Activated CD8-positive, alpha-beta memory T cell treated with anti-CD3 and anti-CD28 coated beads for 36 hours (primary cell): ENCODE measurements around the gene SMPD3. TPM values are rescaled to one million over a fixed set of nuclear protein-coding genes. Genes with fewer than 3 reads are reported as not detected.
"Not testable (repeated sequence)": the region's sequence is repeated elsewhere in the genome, so short reads cannot be mapped to it uniquely, and the experiment has no call there.

Experiments
- CTCF ChIA-PET: fragments of 350-600 bp; sonication (Branson Sonifier 250); formaldehyde crosslinking; loops from one replicate; lab custom pipeline; 2021; ENCODE audit warnings: antibody characterized with exemption; lab: Charles Lee
- POLR2A ChIA-PET: fragments of 350-600 bp; sonication (Branson Sonifier 250); formaldehyde crosslinking; loops from one replicate; lab custom pipeline; 2021; ENCODE audit warnings: antibody characterized with exemption; lab: Charles Lee
- total RNA-seq, 2 experiments: library from RNA; stranded (reverse); gene quantifications; one replicate each; pipeline ENCODE4 v1.2.3, GENCODE V29; 2021

SMPD3 gene
- total RNA-seq = under 1 TPM; 0.19 TPM

DNA sequence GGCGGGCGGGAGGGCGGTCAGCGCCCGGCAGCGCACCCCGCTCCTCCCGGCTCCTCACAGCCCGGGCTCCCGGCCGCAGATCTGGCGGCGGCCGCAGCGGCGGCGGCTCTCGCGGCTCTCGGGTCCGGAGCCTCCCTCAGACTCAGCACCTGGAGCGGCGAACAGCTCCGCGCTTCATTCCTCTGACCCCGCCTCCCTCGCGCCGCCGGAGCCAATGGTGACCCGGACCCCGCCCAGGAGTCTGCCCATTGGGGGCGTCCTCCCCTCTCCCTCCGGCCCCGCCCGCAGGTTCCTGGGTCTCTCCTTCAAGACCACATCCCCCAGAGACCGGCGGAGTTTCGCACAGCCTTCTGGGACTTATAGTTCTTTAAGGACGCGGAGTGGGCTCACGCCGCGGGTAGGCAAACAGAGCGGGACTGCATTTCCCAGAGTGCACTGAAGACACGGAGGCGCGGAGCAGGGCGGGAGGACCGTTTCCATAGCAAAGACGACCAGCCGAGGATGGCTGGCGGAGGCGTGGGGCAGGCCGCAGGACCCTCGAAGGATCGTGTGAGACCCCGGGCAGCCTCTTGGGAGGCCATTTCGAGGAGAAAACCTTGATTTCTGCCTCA is at the start of gene SMPD3:
Gene SMPD3, minus strand, starts transcription at position 149 of the 611 bp plus-strand sequence. CDS start 76,327 bp downstream, outside the sequence.
- POLR2A ChIA-PET = interaction anchor here (0.5 to 1.0 kb wide), 2 partner anchors 30 to 204 kb away, joined by 4 to 6 read pairs; no protein-coding TSS in a partner anchor
- CTCF ChIA-PET = no interaction called here

DNA sequence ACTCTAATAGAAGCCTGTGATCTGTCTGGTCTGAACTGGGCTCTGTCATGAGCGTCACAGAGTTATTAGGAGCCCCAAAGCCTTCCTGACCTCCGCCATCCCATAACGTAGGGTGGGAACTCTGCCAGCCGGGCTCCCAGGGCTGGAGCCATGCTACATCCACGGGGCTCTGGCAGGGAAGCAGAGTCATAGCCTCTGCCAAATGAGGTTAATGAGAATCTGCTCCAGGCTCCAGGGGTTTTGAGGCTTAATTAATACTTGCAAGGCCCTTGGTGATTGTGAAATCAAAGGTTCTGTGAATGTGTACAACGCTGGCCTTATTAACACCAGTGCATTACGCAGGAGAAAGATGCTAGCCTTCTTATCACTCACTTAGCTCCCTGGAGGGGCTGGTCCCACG is 48.4 kb upstream of the SMPD3 start:
- ChIA-PET CTCF (no interaction called here), POLR2A (no interaction called here)

DNA sequence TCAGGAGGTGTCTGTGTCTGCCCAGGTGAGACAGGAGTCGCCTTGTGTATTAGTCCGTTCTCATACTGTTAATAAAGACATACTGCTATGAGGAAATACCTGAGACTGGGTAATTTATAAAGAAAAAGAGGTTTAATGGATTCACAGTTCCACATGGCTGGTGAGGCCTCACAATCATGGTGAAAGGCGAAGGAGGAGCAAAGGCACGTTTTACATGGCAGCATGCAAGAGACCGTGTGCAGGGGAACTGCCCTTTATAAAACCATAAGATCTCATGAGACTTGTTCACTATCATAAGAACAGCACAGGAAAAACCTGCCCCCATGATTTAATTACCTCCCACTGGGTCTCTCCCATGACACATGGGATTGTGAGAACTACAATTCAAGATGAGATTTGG is 46.0 kb upstream of the SMPD3 start:
- POLR2A ChIA-PET, CTCF ChIA-PET: not testable (repeated sequence)

DNA sequence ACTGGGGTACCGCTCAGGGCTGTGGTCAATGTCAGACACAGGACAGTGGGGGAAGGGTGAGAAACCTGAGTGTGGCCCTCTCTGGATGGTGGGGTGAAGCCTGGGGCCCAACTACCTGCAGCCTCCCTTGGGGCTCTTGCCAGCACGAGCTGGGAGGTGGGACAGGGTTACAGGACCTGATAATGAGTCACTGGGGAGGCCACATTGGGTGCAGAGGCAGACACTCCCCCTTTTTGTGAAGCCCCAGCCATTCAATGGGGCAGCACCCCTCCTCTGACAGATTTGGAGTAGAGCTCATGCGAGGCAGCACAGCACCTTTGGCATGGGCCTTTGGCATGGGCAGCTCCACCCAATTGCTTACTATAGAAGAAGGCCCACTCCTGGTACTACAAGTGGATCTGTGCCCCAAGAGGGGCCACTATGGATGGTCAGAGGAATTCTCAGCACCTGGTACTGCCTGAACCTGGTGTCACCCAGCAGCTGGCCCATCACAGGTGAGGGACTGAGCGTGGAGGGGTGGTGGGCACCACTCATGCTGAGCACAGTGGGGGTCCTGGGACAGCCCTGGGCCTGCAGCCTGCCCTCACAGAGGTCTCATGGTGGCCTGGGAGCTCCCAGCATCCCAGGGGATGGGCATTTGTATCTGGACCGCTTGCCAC is 45.2 kb upstream of the SMPD3 start:
- ChIA-PET CTCF (no interaction called here), POLR2A (no interaction called here)

DNA sequence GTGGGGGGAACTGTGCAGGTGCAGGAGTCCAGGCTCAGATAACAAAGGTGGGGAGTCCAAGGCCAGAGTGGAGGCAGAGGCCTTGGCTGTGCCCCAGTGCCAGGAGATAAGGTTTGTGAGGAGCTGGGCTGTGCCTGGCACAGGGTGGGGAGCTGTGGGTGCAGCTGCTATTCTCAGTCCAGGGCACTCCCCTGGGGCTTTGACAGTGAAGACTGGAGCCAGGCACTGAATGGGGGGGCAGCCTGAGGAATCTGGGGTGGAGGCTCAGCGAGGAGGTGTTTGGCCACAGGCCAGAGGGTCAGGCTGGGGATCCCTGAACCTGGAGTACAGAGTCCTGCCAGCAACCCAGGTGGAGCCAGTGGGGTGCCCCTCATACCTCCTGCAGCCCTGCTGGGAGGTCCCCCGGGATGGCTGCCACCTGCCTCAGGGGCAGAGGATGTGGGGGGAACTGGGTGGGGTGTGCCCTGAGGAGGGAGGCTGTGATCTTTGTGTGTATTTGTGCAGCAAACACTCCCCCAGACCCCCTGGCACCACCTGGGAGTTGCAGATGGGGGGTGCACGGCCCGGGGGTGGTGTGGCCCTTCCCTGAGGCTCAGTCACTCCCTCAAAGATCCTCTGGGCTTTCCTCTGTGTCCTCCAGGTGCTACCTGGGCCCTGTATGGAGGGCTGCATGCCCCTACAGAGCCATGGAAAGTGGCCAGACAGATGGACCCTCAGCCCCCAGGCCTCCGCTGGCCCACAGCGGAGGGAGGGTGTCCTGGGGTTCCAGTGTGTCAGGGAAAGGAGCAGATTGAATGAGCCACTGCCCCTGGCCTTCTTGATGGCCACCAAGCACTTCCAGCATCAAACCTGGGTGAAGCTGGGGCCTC is 44.5 kb upstream of the SMPD3 start:
- ChIA-PET POLR2A (no interaction called here), CTCF (no interaction called here)

DNA sequence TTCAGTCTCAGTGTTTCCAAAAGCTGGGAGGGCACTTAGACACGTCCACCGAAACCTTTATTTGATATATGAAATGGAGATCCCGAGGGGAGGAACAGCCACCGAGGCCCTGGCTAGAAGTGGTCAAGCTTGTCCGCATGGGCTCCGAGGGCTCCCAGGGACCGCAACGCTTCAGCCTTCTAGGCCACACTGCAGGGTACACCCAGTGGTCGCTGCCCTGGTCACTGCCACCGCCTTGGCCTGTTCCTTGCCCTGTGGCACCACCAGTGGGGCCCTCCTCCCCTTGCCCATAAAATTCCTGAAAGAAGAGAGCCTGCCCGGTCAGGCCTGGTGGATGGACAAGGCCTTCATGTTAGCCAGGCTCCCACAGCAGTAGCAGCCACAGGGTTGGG is 43.8 kb upstream of the SMPD3 start:
- ChIA-PET CTCF (no interaction called here), POLR2A (no interaction called here)

DNA sequence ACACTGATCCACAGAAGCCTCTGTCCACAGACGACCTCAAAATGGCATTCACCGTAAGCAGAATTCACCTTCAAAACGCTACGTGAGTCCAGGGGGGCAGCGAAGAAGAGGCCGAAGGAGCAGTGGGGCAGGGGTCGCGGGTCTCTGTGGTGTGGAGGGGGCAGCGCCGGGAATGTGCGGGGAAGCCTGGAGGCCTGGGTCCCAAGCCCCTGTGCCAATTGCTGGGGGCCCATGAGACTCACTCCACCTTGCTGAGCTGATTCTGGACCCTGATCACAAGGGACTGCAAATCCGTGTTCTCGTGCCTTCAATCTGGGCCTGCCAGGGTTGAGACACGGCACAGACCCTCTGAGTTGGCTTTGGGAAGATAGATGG is 43.3 kb upstream of the SMPD3 start:
- ChIA-PET POLR2A (no interaction called here), CTCF (no interaction called here)

DNA sequence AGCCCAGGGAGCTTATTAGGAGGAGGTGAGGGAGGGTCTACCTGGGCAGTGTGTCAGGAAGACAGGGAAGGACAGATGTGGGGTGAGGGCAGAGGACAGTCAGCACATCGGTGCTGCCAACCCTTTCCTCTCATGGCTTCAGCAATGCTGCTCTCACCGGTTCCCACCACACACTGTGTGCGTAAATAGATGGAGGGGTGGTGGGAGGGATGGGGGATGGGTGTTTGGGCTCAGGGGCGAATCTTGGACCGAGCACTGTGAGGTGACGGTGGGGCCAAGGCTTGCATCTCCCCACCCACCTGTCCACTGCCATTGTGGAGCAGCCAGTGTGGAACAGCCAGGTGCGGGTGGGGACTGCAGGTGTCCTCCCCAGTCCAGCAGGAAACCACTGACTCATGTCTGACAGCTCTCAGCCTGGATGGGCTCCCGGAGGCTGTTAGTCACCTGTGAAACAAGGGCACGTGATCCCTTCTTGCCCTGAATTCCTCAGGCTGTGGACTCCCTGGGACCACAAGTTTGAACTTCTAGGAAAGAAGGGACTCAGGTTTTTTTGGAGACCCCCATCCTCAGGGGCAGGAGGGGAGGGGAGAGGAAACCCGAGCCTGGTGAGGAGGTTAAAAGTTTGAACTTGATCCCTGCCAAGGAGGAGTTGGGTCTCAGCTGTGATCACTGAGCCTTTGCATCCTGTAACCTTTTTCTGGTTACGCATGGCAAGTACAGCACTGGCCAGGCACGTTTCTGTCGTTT is 42.7 kb upstream of the SMPD3 start:
- ChIA-PET POLR2A (no interaction called here), CTCF (no interaction called here)

DNA sequence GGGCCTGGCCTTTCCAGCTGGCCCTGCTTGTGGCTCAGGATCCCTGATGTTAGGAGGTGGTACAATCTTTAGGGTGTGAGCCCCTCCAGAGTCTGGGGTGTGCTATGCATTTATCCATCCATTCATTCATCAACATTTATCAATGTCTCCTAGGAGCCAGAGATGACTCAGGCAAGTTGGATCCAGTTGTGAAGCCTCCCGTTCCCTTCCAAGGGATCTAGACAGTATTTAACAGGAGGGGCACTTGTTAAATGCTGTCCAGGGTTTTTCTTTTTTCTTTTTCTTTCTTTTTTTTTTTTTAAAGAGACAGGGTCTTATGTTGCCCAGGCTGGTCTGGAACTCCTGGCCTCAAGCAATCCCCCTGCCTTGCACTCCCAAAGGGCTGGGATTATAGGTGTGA is 42.0 kb upstream of the SMPD3 start:
- ChIA-PET POLR2A (no interaction called here), CTCF (no interaction called here)

DNA sequence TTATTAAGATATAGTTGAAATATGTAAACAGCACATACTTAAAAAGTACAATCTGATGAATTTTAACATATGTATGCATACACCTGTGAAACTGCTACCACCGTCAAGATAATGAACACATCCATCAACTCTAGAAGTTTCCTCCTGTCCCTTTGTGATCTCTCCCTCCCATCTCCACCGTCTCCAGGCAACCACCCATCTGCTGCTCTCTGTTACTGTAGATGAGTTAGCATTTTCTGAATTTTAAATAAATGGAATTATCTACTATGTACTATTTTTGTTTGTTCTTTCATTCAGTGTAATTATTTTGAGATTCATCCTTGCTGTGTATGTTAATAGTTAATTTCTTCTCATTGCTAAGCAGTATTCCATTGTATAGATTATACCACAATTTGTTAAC is 40.2 kb upstream of the SMPD3 start:
- POLR2A ChIA-PET = no interaction called here

DNA sequence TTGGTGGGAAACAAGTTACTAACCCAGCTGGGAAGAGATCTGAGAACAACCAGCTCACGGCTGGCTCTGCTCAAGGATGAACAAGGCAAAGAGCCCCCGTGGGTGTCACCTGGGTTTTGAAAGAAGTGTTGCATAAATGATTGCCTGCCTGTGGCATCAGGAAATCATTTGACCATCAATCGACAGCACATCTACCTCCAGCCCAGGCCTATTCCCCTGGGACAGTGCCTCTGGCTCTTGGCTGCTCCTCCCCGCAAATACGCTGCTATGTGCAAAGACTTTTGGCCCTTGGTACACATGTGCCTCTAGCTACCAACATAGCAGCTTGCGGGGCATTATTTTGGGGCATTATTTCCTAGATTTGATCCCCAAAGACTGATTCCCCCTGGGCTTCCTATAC is 39.4 kb upstream of the SMPD3 start:
- POLR2A ChIA-PET = no interaction called here
- CTCF ChIA-PET = interaction anchor here (0.8 kb wide), 1 partner anchor 91 kb away, joined by 3 read pairs; no protein-coding TSS in a partner anchor

More for the DNA sequence above, 40.2 kb upstream of the SMPD3 start:
- CTCF ChIA-PET = no interaction called here

DNA sequence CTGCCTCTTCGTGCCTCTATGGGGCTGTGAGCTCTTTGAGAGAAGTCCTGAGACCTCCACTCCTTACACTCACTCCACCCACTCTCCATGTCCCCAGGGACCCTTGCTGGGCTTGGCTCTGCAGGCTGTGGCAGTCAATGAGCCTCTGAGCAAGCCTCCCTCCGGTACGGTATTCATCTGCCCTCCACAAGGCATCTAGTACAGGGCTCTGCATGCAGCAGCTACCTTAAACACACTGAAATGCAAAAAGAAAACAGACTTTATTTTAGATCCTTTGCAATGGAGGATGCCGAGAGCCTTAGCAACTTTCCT is 38.9 kb upstream of the SMPD3 start:
- ChIA-PET CTCF (interaction anchor here (0.8 to 1.3 kb wide), 2 partner anchors 23 to 90 kb away, joined by 3 read pairs; no protein-coding TSS in a partner anchor), POLR2A (no interaction called here)

DNA sequence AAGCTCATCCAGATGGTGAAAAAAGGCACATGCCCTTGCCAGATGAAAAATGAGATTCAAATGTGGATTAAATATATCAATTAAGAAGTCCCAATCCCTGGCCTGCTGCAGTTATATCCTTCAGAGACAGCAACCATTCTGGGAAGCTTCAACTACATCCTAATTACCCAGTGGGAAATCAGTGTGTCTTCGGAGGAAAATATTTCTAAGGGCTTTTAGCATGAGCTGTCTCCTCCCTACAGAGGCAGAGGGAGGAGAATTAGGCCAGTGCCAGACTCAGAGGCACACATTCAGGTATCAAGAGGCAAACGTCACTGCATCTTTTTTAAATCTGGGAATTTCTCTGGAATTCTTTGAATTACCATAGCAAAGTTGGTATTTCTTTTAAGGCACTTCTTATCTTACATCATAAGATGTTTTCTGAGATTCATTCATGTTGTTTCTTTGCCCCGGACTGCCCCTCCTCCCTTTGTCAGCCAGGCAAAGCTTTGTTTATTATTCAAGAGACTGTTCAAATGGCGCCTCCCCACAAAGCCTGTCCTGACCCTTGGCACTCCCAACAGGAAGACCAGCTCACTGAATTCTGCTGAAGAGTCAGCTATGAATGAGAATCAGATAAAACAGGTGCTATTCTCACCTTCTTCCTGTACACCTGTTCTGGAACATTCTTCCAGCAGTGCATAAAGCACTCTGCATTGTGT is 38.3 kb upstream of the SMPD3 start:
- ChIA-PET POLR2A (no interaction called here), CTCF (interaction anchor here (0.7 to 1.3 kb wide), 2 partner anchors 23 to 34 kb away, joined by 3 read pairs; no protein-coding TSS in a partner anchor)

DNA sequence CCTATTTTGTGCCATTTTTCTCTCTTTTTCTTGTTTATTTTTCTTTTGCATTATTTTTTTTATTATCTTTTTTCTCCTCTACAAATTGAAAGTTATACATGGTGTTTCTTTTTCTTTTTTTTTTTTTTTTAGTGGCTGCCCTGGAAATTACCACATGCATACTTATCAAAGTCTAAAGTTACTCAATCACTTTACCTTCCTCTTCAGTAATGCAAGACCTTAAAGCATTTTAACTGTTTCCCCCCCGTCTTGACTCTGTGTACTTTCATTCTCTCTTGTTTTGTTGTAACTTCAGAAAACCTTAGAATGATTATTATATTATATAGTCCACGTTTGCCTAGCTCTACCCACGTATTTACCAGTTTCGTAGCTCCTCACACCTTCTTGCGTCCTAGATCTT is 33.3 kb upstream of the SMPD3 start:
- CTCF ChIA-PET = interaction anchor here (1.2 to 1.6 kb wide), 2 partner anchors 66 to 115 kb away, joined by 3 to 4 read pairs; no protein-coding TSS in a partner anchor
- POLR2A ChIA-PET = interaction anchor here (0.5 kb wide), 1 partner anchor 89 kb away, joined by 3 read pairs; no protein-coding TSS in a partner anchor

DNA sequence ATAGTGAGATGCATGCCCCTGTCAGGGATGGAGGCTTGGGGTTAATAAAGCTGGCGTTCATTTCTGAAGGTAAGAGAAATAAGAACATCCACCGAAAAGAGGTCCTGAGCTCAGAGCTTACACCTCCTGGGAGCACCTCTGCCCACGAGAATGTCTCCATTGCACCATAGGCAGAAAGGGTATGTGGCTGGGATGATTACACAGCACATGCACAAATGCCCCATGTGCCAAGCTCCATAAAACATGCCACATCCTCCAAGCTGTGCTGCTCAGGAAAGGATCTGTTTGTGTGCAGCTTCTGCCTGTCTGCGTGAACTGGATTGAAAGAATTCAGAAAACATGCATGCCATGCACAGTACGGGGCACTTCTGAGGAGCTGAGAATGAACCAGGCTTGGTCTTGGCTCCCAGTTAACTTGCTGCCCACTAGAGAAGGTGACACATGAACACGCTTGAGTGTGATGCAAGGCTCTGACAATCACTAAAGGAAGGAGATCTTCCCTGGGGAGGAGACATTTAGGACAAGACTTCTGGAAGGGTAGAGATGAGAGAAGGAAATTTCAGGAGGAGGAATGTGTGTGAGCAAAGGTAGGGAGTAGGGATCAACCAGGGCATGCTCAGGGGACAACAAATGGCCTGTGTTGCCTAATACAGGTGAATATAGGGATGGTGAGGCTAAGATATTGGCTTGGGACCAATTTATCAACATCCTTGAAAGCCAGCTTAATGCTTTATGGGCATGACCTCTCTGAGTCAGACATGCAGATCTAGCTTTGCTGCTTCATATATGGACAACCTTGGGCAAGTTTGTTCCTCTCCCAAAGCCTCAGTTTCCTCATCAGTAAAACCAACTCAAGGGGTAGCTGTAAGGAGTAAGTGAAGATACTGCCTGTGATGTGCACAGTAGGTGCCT is 32.0 kb upstream of the SMPD3 start:
- POLR2A ChIA-PET = interaction anchor here (0.6 kb wide), 1 partner anchor 30 kb away, joined by 4 read pairs; no protein-coding TSS in a partner anchor
- CTCF ChIA-PET = interaction anchor here (1.6 kb wide), 1 partner anchor 64 kb away, joined by 4 read pairs; no protein-coding TSS in a partner anchor

DNA sequence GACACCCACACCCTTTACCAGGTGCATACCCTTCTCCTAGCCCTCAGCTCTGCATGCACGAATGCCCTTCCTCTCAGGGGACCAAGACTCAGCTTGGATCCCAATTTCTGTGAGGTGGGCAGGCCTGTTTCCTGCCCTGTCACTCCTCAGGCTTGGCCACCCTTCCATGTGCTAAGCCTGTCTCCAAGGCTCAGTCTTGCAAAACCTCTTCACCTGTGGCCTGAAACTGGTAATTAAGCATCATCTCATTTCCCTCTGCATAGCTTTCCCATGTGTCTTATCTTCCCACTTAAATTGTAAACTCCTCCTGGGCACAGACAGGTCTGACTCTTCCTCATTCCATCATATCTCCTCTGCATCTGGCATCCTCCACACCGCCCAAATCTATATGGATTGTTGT is 31.0 kb upstream of the SMPD3 start:
- POLR2A ChIA-PET = no interaction called here
- CTCF ChIA-PET = no interaction called here

DNA sequence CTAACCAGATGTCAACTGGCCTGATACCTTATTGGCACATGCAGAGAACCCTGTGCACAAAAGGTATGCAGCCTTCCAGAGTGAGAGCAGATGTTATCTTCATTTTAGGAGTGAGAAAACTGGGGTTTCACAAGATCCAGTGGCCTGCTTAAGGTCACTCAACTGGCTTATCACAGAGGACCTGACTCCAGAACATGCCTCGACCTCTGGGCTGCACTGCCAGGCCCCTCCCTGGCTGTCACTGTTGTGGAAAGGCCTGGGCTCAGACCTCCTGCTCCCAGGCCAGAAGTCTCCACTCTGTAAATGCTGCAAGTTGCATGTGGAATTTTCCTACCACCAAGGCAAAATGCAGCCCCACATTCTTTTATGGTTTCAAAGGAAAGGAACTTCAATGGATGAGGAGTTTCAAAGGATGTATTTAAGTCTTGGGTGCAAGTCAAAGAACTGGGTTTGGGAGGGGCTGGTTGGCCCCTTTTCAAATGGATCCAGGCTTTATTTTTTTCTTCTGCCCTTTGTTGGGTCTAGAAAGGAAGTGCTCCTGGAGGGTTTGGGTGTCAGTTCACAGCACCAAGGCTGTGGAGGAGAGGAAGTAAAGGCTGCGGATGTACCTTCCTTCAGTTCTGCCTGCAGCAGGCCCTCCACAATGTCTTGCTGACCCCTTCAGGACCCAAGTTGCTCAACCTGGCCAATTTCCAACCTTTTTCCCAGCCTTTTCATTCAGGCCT is 30.4 kb upstream of the SMPD3 start:
- ChIA-PET POLR2A (no interaction called here), CTCF (no interaction called here)
